HL-60 (cell line): ENCODE data around the gene PRKCD.

ENCODE experiments used
- DNase-seq, 2 experiments: peaks; one replicate each; pipeline ENCODE4 v3.0.0-alpha.2; 2010 to 2020; ENCODE audit warnings: low read depth in 1 of 2, low spot score in 1 of 2
- H3K27ac ChIP-seq: fragments of 250-450 bp; sonication (Bioruptor Pico); replicated peaks from 2 replicates; pipeline ENCODE4 v1.5.1; 2020; ENCODE audit warnings: mild to moderate bottlenecking, moderate library complexity
- H3K27me3 ChIP-seq: fragments of 250-450 bp; sonication (Bioruptor Pico); 2 replicates; pipeline ENCODE4 v1.5.1; 2021; ENCODE audit warnings: mild to moderate bottlenecking, moderate library complexity; ENCODE audit not compliant: insufficient read depth, poor library complexity, severe bottlenecking
- H3K4me3 ChIP-seq: replicated peaks from 2 replicates; pipeline ENCODE4 v1.5.1; 2011; ENCODE audit warnings: mild to moderate bottlenecking, control low read depth, low read length; ENCODE audit not compliant: insufficient read depth
- CTCF ChIP-seq: IDR thresholded peaks from one replicate; pipeline ENCODE4 v1.5.1; 2011; ENCODE audit warnings: low read length, control low read depth, inconsistent platforms; ENCODE audit not compliant: insufficient read depth
- GABPA ChIP-seq: IDR thresholded peaks from 2 replicates; pipeline ENCODE4 v1.6.1; 2012; ENCODE audit warnings: low read depth
- POLR2AphosphoS5 ChIP-seq: IDR thresholded peaks from 2 replicates; pipeline ENCODE4 v1.6.1; 2012; ENCODE audit warnings: low read depth
- REST ChIP-seq: IDR thresholded peaks from 2 replicates; pipeline ENCODE4 v1.6.1; 2012; ENCODE audit warnings: low read depth; ENCODE audit not compliant: insufficient replicate concordance
- SPI1 ChIP-seq: IDR thresholded peaks from 2 replicates; pipeline ENCODE4 v1.6.1; 2012; ENCODE audit warnings: low read depth, mild to moderate bottlenecking, borderline replicate concordance

PRKCD gene

GRCh38 chr3:53222183-53222901 lies 61.3 kb downstream of the PRKCD start:
- no peak overlapping the region for H3K27ac ChIP-seq
- no peaks in the 10 kb centered on the region for H3K27me3 ChIP-seq
- no peak overlapping the region for H3K4me3 ChIP-seq
- peak; percentile 56; the same call in 1 of the 2 replicates for TF ChIP-seq POLR2AphosphoS5
- no peak for TF ChIP-seq CTCF
- no peak for TF ChIP-seq REST
- no peak for TF ChIP-seq GABPA
- TF ChIP-seq SPI1: no peak
- DNase-seq: no peak

- H3K27ac ChIP-seq: no peak overlapping the region
- no peak overlapping the region for H3K4me3 ChIP-seq
- no peak for DNase-seq
- TF ChIP-seq SPI1: no peak
- no peak for TF ChIP-seq POLR2AphosphoS5
- no peak for TF ChIP-seq CTCF
- no peak for TF ChIP-seq GABPA
- no peaks in the 10 kb centered on the region for H3K27me3 ChIP-seq
Observed at GRCh38 chr3:53223025-53223424, 62.0 kb downstream of the PRKCD start.

- Histone ChIP-seq H3K4me3 (no peak overlapping the region), H3K27me3 (no peaks in the 10 kb centered on the region), H3K27ac (no peak overlapping the region)
- TF ChIP-seq SPI1 (no peak), POLR2AphosphoS5 (peak; percentile 56; the same call in 1 of the 2 replicates)
- DNase-seq: no peak
Observed at GRCh38 chr3:53223541-53223966, 62.5 kb downstream of the PRKCD start.

- no peak for DNase-seq
- H3K27ac ChIP-seq: no peak overlapping the region
- H3K4me3 ChIP-seq: no peak overlapping the region
- no peaks in the 10 kb centered on the region for H3K27me3 ChIP-seq
- TF ChIP-seq POLR2AphosphoS5: no peak; the same call in 1 of the 2 replicates
- no peak for TF ChIP-seq SPI1
- no peak for TF ChIP-seq REST
- no peak for TF ChIP-seq GABPA
- TF ChIP-seq CTCF: no peak
Observed at GRCh38 chr3:53224026-53224425, 63.0 kb downstream of the PRKCD start.
